GM12801 (cell line): ENCODE measurements around the gene DHX58.

Source experiments
- TF ChIP-seq, protein P1 (sequence below): IDR thresholded peaks from one replicate; pipeline ENCODE4 v1.5.1; 2011; ENCODE audit warnings: control low read depth; ENCODE audit not compliant: insufficient read length; ENCODE audit errors: extremely low read depth

The DHX58 gene

DNA sequence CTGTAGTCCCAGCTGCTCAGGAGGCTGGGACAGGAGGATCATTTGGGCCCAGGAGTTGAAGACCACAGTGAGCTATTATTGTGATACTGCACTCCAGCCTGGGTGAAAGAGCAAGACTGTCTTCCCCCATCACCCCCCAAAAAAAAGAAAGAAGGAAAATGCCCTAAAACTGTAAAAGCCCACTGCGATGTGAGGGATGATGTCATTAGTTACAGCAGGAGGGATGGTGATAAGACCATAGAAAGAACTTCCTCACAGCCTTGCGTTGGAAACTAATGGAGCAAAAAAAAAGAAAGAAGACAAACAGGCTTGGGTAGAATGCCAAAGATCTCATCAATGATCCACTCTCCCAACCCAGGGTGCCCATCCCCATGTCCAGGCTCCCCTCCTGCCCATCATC lies 33.0 kb downstream of the DHX58 start:
- TF ChIP-seq, protein P1, sequence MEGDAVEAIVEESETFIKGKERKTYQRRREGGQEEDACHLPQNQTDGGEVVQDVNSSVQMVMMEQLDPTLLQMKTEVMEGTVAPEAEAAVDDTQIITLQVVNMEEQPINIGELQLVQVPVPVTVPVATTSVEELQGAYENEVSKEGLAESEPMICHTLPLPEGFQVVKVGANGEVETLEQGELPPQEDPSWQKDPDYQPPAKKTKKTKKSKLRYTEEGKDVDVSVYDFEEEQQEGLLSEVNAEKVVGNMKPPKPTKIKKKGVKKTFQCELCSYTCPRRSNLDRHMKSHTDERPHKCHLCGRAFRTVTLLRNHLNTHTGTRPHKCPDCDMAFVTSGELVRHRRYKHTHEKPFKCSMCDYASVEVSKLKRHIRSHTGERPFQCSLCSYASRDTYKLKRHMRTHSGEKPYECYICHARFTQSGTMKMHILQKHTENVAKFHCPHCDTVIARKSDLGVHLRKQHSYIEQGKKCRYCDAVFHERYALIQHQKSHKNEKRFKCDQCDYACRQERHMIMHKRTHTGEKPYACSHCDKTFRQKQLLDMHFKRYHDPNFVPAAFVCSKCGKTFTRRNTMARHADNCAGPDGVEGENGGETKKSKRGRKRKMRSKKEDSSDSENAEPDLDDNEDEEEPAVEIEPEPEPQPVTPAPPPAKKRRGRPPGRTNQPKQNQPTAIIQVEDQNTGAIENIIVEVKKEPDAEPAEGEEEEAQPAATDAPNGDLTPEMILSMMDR = no peak

DNA sequence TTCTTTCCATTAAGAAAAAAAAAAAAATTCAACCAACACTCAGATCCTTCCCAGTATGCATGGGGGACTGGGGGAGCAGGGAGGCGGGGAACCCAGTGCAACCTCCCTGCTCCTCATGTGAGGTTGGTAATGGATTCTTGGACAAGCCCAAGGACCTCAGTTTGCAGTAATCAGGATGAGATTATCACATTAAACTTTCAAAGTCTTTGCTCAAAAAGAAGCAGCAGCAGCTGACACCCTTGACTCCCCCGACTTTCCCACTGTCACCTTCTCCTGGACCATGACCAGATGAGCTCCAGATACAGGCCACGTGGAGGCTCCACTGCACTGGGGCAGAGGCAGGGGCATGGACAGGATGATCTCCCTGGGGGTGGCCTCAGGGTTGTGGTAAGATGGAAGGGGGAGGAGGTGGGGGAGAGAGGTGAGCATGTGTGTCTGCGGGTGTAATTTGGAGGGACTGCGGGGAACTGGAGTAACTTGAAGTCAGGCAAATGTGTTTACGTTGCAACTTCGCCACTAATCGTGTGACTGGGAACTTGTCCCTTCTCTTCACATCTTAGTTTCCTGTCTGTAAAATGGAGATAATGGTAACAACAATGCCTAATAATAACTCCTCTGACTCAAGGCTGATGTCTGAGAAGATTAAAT lies 34.0 kb downstream of the DHX58 start:
- TF ChIP-seq, protein P1 = no peak

DNA sequence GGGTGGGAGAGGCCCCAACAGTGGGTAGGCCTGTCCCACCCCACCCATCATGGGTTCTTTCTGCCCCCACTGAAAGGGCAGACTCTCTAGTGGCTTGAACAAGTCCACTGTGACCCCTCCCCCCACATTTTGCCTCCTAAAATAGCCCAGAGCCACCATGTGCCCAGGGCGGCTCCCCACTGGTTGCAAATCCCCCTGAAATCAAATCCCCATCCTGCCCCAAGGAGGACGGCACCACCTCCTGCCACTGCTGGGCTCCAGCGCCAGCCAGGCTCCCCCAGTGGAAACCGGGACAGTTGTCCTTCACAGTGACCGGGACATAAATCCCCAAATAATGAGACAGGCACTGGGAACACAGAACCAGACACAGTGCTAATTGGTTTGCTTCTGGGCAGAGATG lies 34.8 kb downstream of the DHX58 start:
- TF ChIP-seq, protein P1 = no peak

DNA sequence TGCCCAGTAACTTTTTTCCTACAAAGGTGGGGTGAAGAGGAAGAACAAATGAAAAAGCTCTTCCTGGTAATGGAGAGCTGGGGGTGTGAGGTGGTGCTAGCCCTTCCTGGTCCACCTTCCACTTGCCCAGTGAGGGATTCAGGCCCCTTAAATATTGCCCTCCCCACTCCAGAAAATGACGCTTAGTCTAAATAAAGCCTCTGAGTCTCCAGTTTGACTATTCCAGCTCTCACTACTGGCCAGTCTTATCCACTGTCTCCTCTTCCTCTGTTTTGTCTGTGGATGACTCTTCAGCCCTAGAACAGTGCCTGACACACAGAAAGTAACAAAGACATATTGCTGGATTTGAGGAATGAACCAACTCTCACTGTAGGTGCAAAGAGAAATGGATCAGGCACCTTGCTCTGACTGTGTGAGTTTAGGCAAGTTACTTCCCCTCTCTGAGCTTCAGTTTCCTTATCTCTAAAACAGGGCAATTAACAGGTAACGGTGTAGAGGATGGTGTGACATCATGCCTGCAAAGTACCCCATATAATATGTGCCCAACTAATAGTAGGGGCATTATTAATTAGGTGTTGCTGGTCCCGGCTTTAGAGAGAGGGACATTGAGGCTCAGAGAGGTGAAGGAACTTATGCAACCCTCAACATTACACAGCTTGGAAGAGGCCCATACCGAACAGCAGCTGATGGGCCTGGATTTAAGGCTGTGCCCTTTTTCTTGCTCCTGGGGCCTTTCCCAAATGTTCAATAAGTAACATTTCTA lies 35.5 kb downstream of the DHX58 start:
- TF ChIP-seq, protein P1 = no peak

DNA sequence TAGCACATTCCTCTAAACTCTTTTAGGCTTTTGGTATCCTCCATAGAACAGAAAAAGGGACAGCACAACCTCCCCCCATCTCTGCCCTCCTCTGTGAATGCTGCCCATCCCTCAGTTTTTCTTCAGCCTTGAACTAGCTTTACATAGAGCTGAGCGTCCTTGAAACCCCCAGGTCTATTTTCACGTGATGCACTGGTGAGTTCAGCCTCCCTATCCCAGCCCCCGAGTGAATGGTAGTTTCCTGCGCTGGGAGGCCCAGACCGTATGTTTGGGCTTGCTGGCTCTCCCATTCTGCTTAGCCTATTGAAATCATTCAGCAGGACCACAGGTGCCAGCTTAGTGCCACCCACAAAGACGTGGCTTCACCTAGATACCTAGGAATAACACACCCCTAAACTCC lies 36.7 kb downstream of the DHX58 start:
- TF ChIP-seq, protein P1 = no peak

DNA sequence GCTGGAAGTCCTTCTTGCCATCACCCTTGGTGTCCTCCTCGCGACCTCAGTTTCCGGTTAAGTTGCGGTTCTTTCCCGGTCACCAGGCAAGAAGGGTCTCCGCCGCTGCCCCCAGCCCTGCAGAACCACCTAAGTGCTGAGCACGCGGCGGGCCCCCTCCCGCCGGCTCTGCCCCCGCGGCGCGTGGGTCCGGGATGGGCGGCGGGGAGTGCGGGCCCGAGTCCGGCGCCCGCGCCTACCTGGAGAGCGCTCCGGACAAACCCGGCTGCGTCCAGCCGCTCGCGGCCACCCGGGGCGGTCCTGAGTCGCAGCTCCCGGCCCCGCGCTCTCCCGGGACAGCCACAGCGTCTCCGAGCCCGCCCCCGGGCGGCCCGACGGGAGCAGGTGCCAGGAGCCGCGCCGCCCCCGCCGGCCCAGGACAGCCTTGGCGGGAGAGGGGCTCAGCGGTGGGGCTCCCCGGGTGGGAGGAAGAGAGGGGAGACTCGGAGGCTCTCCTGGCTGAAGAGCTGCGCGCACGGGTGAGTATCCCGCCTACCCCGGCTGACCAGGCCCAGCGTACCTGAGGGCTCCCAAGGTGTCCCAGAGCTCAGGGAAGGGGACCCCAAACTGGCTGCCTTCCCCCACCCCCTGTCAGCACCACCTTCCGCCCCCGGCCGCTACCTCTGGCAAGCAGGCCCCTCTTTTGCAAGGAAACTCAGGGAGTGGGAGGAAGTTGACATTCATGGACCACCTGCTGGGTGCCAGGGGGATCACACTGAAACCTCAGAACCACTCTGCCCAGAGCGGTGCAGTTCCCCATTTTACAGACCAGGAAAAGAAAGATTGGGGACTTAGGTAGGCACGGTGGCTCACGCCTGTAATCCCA lies 40.0 kb downstream of the DHX58 start:
- TF ChIP-seq, protein P1 = no peak

DNA sequence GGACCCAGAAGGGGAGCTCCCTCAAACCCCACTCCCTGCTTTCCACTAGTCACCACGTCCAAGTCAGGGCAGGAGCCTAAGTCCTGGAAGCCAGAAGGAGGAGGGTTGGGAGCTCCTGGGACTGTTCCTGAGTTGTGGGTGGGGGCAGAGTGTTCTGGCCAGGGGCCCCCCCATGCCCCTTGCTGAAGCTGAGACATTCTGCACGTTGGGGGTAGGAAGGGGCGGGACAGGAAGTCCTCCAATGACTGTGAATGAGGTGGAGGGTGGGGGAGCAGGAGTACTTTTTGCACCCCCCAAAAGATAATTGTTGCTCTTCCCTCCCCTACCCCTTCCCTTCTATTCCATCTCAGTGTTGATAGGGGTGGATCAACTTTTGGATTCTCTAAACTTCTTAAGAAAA lies 40.7 kb downstream of the DHX58 start:
- TF ChIP-seq, protein P1 = no peak
